ENCODE data around the gene NUDT9.
"Not testable (repeated sequence)": the region's sequence is repeated elsewhere in the genome, so short reads cannot be mapped to it uniquely, and the experiment has no call there.

NUDT9 gene

DNA sequence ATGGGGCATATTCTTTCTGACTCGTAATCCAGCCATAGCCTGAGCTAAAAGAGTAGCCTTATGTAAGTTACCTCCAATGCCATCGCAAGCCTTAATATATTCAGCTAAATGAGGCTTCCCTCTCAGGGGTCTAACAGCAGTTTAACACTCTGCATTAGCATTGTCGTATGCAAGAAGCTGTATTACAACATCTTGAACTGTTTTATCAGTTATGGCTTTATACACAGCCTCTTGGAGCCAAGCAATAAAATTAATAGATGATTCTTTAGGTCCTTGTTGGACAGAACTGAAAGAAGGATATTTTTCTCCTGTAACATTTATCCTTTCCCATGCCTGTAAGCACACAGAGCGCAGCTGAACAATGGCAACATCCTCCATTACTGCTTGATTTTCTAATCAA lies 15.5 kb upstream of the NUDT9 start:
- DNase-seq, result not testable (repeated sequence)

DNA sequence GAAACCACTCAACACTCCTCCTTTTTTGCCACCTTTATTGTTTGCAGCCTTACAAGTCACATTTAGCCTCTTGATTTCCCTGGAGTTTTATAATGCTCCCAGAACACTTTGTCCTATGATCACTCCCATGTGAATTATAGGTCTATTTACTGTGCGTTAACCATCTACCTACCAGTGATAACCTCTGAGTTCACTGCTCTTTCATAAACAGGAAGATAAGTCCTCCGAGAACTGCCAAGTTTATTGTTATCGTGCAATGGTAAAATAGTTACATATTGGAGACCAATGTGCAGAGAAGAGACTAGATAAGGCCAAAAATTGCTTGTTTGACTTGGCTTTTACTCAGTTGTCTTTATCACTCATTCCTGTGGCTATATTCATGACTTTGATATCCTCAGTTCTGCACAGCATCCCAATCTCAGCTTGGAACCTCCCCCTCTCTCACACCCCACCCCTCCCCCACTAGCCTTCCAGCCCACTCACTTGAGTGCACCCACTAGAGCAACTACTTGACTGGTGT lies 12.9 kb upstream of the NUDT9 start:
- no peak for DNase-seq

DNA sequence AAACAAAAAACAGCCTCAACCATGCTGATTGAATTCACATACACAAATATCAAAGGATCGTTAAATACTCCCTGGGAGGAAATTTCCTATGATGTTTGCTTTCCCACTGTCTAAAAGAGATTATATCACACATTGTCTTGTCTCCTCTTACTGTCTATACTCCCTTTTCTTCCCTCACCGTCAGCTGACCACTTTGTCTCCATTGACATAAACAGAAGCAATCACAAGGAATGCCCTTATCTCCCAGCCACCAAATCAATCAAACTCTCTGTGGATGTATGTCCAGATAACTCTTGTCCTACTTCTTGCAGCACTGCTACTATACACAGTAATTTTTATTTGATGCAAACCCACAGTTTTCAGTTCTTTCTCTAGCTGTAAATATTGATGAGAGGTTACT lies 12.2 kb upstream of the NUDT9 start:
- no peak for DNase-seq

DNA sequence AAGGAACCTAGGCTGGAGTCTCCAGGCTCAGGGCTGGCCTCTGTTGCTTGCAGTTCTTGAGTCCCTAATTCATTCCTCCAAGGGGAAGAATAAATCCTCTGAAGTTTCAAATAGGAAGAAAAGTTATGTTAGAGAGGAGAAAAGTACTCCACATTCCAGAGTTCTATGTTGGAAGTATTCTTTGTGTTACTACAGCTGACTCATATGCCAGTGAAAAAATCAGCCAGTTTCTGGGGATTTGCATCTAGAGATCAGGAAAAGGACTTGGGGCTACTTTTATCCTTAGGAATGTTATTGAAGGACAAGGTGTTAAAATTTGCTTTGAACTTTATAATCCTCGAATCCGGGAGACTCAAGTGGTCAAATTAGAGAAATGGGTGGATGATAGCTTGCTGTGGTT lies 11.7 kb upstream of the NUDT9 start:
- DNase-seq, result no peak

DNA sequence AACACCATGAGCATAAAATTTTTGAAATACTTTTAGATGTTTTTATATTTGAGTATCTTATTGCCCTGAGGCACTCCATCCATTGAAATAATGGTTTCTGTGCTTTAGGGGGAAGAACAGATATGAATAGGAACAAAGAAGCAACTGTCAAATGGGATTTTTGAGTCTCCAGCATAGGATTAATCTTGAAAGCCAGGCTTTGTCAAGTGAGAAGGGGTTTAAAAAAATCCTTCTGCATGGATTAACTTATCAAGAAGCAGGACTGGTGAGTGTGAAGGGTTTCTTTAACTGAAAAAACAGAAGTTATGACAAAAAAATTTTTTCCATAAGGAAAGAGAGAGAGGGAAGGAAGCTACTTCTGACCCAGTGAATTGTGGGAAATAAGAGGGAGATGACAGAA lies 7.6 kb upstream of the NUDT9 start:
- no peak for DNase-seq

DNA sequence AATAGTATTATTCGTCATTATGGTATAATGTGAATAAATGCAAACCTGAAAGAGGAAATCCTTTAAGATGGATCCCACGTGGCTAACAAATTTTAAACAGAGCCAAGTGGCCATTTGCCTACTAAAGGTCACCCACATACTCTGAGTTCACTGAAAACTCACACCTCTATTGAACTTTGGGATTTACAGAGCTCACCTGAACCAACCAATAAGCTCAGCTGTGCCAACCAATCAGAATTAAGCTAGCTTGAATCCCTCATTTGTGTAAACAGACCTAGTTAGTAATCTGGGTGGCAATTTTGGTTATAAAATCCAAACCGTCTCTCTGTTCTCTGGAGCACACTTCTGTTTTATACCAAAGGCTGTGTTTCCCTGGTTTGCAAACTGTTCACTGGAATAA lies 5.4 kb upstream of the NUDT9 start:
- DNase-seq, result no peak

- not testable (repeated sequence) for DNase-seq
These were observed 4.0 kb upstream of the NUDT9 start for GRCh38 chr4:87418410-87418809.

DNA sequence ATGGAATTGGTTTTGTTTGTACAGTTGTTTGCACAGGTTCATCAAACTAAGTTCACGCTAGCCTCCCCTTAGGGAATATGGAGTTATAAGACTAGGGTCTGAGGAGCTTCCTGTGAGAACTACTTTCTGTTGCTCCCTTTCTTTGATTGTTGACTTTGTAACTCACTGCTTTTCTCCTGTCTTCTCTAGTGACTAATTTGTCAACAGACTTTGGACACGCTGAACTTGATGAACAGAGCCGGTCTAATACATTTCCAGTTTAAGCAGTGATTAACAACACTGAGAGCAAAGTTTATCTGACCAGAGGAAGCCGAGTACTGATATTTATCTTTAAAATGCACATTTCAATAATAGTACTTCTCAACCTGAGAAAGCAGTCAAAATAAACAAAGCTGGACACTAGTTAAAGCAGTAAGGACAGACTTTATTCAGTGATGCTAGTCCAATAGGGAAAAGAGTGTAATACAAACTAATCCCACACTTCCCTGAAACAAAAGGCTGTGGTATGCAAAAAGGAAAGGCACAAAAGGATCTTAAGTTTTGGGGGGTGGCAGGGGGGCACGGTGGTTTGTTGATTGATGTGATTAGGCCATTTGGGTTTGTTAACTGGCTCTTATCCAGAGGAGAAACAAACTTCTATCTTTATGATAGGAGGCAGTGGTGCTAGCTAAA lies 2.7 kb upstream of the NUDT9 start:
- peak; percentile 25 for DNase-seq

GRCh38 chr4:87420276-87420830 lies 2.0 kb upstream of the NUDT9 start:
- no peak for DNase-seq

DNA sequence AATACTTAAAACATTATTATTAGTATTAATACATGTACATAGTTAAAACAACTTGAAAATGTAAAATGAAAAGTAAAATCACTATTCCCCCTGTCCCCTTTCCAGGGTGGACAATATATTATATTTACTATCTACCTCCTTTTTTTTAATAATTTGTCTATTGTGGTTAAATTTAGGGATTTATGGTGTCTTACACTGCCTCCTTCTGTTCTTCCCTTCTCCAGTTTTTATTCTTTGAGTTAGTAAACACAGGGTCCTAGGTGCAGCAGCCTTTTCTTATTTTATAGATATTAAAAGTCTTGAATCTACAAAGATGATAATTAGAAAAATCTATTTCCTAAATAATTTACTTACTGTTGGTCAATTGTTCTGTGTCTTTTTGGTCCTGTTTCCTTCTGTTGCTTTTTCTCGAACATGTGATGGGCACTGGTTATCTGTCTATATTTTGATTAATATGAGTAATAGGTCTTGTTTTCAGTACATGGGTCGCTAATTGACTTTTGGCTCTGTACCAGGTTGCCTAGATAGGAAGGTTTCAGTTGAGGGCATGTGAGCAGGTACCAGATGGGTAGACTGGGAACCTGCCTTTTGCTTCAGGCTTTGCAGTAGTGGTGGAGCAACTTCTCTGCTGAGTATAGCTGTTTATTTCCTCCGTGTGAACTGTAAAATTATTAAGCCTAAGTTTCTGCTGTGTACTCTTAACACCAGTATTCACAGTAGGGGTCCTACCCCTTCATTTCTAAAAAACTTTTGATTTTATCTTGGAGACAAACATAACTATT lies 1.1 kb downstream of the NUDT9 start:
- DNase-seq, result peak; percentile 50

- DNase-seq, result not testable (repeated sequence)
These were observed 1.7 kb downstream of the NUDT9 start for GRCh38 chr4:87424099-87424543.

GRCh38 chr4:87425711-87426110 lies 3.3 kb downstream of the NUDT9 start:
- no peak for DNase-seq

- DNase-seq, result peak; percentile 4
These were observed 4.6 kb downstream of the NUDT9 start for GRCh38 chr4:87426865-87427517.

DNA sequence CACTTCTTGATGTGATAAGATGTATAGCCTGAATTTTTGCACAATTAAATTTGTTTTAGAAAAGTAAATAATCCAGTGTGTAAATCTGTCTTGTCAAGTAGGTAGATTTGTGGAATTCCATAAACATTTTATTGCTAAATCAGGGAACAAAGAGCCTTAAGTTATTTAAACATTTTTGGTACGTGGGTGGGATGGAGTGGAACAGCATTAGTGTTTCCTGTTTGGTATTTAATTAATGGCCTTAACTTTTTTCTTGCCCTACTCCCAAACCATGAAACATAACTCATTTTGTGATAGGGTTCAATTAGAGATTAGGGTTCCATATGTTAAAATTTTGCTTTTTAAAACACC lies 5.1 kb downstream of the NUDT9 start:
- no peak for DNase-seq

DNA sequence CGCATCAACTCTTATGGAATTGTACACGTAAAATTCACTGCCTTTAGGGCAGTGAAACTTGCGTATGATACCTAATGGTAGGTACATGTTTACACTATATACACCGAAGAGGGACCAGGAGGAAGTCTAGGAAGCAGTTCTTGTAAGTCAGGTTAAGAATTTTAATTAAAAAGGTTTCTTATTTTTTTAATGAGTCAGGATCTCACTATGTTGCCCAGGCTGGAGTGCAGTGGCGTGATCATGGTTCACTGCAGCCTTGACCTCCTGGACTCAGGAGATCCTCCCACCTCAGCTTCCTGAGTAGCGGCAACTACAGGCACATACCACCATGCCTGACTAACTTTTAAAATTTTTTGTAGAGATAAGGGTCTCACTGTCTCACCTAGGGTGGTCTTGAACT lies 6.6 kb downstream of the NUDT9 start:
- no peak for DNase-seq

GRCh38 chr4:87430038-87430437 lies 7.7 kb downstream of the NUDT9 start:
- DNase-seq, result no peak

GRCh38 chr4:87433342-87433741 lies 11.0 kb downstream of the NUDT9 start:
- no peak for DNase-seq

DNA sequence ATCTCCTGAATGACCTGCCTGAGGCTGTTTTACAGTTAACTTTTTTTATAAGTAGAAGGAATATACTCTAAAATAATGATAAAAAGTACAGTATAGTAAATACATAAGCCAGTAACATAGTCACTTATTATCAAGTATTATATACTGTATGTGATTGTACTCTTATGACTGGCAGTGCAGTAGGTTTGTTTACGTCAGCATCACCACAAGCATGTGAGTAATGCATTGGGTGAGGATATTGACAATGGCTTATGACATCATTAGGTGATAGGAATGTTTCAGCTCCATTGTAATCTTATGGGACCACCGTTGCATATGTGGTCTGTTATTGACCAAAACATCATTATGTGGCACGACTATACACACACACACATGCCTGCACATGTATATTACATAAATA lies 20.5 kb downstream of the NUDT9 start:
- DNase-seq, result no peak

- no peak for DNase-seq
These were observed 22.4 kb downstream of the NUDT9 start for GRCh38 chr4:87444741-87445140.

GRCh38 chr4:87445964-87446363 lies 23.6 kb downstream of the NUDT9 start:
- no peak for DNase-seq

DNA sequence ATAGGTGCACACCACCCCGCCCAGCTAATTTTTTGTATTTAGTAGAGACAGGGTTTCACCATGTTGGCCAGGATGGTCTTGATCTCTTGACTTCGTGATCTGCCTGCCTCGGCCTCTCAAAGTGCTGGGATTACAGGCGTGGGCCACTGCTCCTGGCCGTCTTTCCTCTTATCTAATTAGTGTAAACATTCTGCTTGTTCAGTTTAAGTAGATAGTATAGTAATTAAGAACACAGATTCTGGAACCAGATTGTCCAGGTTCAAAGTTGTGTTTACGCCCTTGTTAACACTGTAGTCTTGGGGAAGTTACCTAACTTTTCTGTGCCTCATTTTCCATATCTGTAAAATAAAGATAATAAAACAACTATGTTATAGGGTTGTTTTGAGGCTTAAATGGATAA lies 24.0 kb downstream of the NUDT9 start:
- DNase-seq, result not testable (repeated sequence)

DNA sequence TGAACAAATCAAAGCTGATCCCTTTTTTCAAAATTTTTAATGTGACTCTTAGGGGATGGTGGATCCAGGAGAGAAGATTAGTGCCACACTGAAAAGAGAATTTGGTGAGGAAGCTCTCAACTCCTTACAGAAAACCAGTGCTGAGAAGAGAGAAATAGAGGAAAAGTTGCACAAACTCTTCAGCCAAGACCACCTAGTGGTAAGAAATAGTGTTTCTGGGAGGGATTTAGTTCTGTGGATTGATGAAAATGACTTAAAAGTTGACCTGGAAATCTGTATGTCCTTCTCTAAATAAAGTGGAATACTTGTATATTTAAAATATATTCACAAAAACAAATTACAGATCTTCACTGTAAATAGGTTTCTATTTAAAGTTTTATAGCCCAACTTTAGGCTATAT lies 29.2 kb downstream of the NUDT9 start:
- no peak for DNase-seq

- no peak for DNase-seq
These were observed 36.5 kb downstream of the NUDT9 start for GRCh38 chr4:87458913-87459312.
